HG03558 (cell line): ENCODE data around the gene ECPAS.
"Not testable (repeated sequence)": the region's sequence is repeated elsewhere in the genome, so short reads cannot be mapped to it uniquely, and the experiment has no call there.

Experiments used
- ATAC-seq: cut with Tn5 transposase; IDR thresholded peaks from one replicate; pipeline ENCODE4 v1.9.1; 2021; ENCODE audit warnings: moderate number of reproducible peaks; ENCODE audit not compliant: unreplicated experiment; ENCODE audit errors: extremely low read depth

ECPAS gene

DNA sequence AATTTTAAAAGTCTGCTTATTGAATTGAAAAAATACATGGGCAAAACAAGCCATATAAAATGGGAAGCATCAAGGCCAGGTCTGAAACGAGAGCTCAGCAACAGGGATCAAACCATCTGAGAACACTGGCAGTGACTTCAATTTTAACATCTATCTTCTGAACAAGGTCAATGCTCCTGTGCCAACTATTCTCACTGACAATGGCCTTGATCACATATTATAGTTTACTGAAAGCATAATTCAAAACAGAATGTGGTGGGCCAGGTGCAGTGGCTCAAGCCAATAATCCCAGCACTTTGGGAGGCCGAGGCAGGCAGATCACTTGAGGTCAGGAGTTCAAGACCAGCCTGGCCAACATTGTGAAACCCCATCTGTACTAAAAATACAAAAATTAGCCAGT lies 9.0 kb downstream of the ECPAS start:
- no peak for ATAC-seq

- no peak for ATAC-seq
Measured at GRCh38 chr9:111474385-111474784, 9.8 kb downstream of the ECPAS start.

- no peak for ATAC-seq
Measured at GRCh38 chr9:111467778-111468367, 16.3 kb downstream of the ECPAS start.

DNA sequence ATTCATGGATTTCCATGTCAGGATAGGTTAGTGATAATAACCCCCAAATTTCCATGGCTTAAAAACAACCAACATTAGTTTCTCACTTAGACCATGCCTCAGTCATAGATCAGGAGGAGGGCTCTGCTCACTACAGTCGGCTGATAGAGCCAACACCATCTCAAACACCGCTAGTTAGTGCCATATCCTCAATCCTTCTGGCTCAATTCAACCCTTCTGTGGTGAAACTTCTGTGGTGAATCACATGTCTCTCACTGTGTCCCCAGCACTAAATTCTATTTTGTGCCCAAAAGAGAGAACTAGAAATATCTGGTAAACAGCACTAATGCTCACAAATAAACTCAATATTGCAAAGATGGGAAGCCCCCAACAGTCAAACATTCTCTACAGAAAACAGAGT lies 21.1 kb downstream of the ECPAS start:
- no peak for ATAC-seq

- ATAC-seq, result no peak
Measured at GRCh38 chr9:111458139-111459009, 25.8 kb downstream of the ECPAS start.

- ATAC-seq, result no peak
Measured at GRCh38 chr9:111456529-111456928, 27.7 kb downstream of the ECPAS start.

DNA sequence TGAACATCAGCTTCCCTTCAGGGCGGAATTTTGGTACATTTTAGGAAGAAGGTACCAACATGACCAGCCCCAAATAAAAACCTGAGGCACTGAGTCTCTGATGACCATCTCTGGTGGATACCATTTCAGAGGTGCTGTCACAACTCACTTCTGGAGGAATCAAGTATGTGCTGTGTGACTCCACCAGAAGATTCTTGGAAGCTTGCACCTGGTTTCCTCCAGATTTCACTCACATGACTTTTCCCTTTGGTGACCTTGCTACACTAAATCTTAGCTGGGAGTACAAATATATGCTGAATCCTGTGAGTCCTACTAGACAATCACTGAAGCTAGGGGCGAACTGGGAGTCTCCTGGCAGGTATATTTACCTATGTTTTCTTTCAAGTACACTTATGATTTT lies 28.5 kb downstream of the ECPAS start:
- no peak for ATAC-seq

DNA sequence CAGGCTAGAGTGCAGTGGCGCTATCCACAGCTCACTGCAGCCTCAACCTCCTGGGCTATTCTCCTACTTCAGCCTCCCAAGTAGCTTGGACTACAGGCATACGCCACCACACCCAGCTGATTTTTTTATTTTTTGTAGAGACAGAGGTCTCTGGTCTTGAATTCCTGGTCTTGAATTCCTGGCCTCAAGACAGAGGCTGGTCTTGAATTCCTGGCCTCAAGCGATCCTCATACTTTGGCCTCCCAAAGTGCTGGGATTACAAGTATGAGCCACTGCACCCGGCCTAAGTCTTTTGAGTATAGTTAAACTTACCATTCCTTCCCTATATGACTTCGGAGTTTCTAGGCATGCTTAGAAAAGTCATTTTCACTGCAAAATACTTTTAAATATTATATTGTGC lies 29.4 kb downstream of the ECPAS start:
- ATAC-seq, result no peak

DNA sequence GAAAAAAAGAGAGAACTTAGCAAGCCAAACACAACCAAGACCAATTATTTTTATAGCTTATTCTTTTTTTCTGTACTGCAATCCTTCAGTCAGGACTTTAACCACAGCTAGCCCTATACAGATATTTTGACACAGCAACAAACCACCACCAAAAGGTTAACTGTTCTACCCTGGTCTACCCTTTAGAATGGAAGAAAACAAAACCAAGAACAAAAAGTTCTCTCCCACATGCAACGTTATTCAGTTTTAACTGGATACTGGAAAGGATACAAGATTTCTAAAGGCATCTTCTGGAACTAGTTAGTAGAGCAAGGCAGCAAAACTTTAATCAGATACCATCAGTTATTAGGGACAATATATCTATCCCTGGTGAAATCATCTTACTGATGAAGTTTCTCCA lies 32.6 kb downstream of the ECPAS start:
- no peak for ATAC-seq

GRCh38 chr9:111450124-111450523 lies 34.1 kb downstream of the ECPAS start:
- no peak for ATAC-seq

- ATAC-seq, result no peak
Measured at GRCh38 chr9:111449705-111450104, 34.5 kb downstream of the ECPAS start.

DNA sequence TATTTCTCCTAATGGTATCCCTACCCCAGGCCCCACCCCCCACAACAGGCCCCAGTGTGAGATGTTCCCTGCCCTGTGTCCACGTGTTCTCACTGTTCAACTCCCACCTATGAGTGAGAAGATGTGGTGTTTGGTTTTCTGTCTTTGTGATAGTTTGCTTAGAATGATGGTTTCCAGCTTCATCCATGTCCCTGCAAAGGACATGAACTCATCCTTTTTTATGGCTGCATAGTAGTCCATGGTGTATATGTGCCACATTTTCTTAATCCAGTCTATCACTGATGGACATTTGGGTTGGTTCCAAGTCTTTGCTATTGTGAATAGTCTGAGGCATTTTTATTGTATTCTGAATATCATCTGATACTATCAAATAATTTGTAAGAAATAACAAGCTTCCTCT lies 38.4 kb downstream of the ECPAS start:
- not testable (repeated sequence) for ATAC-seq

- ATAC-seq, result no peak
Measured at GRCh38 chr9:111443454-111443853, 40.7 kb downstream of the ECPAS start.

DNA sequence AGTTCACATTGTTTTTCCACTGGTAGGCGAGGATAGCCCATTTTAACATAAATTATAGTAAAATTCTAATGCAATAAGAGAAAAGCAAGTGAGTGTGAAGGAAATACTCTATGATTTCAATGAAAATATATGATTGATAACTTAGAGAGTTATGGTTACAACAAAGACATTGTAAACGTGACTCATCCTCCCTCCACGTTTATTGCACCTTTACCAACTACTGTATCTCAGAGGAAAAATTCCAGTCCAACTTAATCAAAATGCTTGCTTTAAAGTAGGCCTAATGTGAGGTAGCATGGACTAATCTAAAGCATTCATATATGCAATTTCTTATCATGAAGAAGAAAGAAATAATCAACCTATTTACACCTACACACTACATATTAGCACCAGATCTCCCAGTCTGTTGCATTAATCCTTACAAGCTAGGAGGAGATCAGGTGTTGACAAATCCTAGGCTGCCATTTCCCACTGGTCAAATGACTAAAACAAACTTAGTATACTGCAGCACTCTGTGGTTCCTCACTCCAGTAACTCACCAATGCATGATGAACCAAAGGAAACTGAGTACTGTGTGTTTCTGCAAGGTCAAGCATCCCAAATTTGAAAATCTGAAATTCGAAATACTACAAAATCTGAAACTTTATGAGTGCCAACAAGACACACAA lies 41.7 kb downstream of the ECPAS start:
- ATAC-seq, result no peak

DNA sequence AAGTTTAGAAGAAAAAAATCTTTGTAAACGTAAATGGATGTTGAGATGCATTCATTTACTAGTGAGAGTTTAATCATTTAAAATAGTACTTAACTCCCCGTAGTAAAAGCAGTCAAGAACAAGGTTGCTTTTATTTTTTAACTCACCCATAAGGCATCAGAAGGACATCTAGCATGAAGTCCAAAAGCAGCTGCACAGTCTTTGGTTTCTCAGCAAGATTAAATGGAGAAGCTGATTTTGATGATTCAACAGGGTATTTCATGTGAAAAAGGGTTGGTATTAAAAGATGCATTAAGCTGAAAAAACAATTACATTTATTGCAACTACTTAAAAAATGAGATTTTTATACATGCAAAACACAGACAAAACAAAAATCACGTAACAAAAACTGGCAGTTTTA lies 44.0 kb downstream of the ECPAS start:
- no peak for ATAC-seq

DNA sequence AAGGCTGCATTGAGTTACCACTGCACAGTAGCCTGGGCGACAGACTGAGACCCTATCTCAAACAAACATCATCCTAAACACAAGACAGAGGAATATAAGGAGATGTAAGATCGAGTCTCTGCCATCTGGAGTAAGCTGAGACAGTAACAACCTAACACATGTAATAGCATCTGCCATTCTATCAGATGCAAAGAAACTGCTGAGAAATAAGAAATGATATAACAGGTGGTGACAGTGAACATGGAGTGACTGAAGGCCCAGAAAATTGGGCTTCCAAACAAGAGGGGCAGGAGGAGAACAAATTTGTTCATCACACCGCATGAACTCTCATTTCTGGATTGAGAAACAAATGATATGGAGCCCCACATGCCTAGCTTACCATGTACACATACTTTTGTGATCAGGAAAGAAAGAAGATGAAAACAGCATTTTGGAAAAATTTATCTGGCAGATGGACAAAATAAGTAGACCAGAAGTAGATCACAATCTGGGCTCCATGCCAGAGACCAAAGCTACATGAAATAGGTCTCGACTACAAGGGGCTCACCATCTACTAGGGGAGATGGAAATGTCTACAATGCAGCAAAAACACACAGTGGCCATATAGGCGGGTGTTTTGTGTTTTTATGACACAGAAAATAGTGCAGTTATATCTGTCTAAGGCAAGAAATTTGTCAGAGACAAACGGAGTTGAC lies 45.5 kb downstream of the ECPAS start:
- no peak for ATAC-seq

DNA sequence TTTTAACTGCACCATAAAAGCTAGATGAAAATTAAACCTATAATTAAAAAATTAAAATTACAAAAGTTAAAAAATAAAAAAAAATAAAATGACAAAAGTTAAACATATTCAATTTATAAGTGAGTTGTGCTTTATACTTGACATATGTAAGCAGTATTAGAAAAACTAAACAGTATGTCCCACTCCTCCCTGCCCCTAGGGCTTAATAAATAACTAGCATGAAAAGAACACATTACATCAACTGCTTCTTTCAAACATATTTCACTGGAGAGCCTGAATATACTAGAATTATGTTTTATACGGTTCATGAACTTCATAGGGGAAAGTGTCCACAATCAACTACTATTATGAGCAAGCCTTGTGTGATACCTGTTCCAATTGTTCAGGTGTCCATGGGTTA lies 47.6 kb downstream of the ECPAS start:
- no peak for ATAC-seq

GRCh38 chr9:111433082-111433481 lies 51.1 kb downstream of the ECPAS start:
- ATAC-seq, result no peak

- ATAC-seq, result no peak
Measured at GRCh38 chr9:111431684-111432083, 52.5 kb downstream of the ECPAS start.

GRCh38 chr9:111429175-111429574 lies 55.0 kb downstream of the ECPAS start:
- ATAC-seq, result no peak

DNA sequence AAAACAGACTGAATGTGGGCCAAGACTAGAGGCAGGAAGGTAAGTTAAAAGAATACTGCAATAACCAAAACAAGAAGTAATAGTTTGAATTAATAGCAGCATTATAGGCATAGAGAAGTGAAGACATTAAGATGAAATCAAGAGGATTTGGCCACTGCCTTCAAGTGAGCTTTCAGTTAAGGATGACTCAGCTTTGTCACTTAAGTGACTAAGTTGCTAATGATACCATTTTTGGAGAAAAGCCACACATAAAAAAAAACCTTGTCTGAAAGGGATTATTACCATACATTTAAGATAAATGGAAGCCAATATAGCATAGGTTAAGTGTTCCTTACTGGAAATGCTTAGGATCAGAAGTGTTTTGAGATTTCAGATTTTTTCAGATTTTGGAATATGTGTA lies 57.0 kb downstream of the ECPAS start:
- ATAC-seq, result no peak
